HepG2 (cell line): ENCODE data around the gene TNNT3. TPM values are rescaled to one million over a fixed set of nuclear protein-coding genes. Genes with fewer than 3 reads are reported as not detected.

Source experiments
- ATAC-seq: fragments of 200-7000 bp; cut with Tn5 transposase; 3 replicates; pipeline ENCODE4 v1.9.1; 2020; ENCODE audit warnings: mild to moderate bottlenecking, moderate library complexity
- BruUV-seq: library from RNA; stranded (reverse); fragments of 400-500 nt; replicated peaks from 2 replicates; lab custom pipeline; 2021; lab: Mats Ljungman, UMichigan
- CTCF ChIA-PET: fragments of 300-600 bp; formaldehyde crosslinking; extraction: SDS; loops from one replicate; lab custom pipeline; 2021; ENCODE audit warnings: low total read pairs, inconsistent platforms, low intra/inter-chr PET ratio; lab: Yijun Ruan, JAX
- POLR2A ChIA-PET: fragments of 350-600 bp; sonication (Branson Sonifier 250); formaldehyde crosslinking; loops from one replicate; lab custom pipeline; 2020; ENCODE audit warnings: antibody characterized with exemption, inconsistent platforms; lab: Yijun Ruan, JAX
- DNase-seq: peaks from one replicate; pipeline ENCODE4 v3.0.0-alpha.2; 2015; ENCODE audit warnings: low spot score
- FAIRE-seq: peaks from 3 replicates; lab custom pipeline; 2011; peaks lifted over from hg19 to GRCh38; lab: Jason Lieb, UNC
- H2AFZ ChIP-seq: one replicate; pipeline ENCODE4 v1.6.1; 2011; ENCODE audit warnings: low read length, inconsistent platforms
- H3K27ac ChIP-seq: fragments of 300-600 bp; 3 replicates; pipeline ENCODE4 v1.8.0; 2011; ENCODE audit warnings: mixed run types, mild to moderate bottlenecking, mixed read lengths, low read length, inconsistent platforms; ENCODE audit not compliant: insufficient read depth; ENCODE audit errors: extremely low read length
- H3K27me3 ChIP-seq, 2 experiments: fragments of 200-600 bp in 1 of 2; 2 replicates in 1 of 2; 3 replicates in 1 of 2; pipeline versions ENCODE4 v1.6.0 to v1.8.0; 2011; ENCODE audit warnings: low read length in 2 of 2, mild to moderate bottlenecking in 2 of 2, moderate library complexity in 2 of 2, inconsistent platforms in 1 of 2; ENCODE audit not compliant: insufficient read depth in 2 of 2, control insufficient read depth in 1 of 2
- H3K36me3 ChIP-seq, 2 experiments: fragments of 200-600 bp in 1 of 2; replicated peaks in 1 of 2; 2 replicates in 1 of 2; 3 replicates in 1 of 2; pipeline versions ENCODE4 v1.5.1 to v1.8.0; 2011; ENCODE audit warnings: low read length in 2 of 2, inconsistent platforms in 1 of 2; ENCODE audit not compliant: insufficient read depth in 2 of 2, control insufficient read depth in 1 of 2
- H3K4me1 ChIP-seq: 2 replicates; pipeline ENCODE4 v1.5.1; 2012; ENCODE audit warnings: low read length, inconsistent platforms; ENCODE audit not compliant: insufficient read depth
- H3K4me2 ChIP-seq: 2 replicates; pipeline ENCODE4 v1.6.0; 2011; ENCODE audit warnings: low read depth, low read length, inconsistent platforms
- H3K4me3 ChIP-seq, 3 experiments: fragments of 200-600 bp in 1 of 3; sonication (generic), shearing (Covaris generic) in 1 of 3; replicated peaks in 1 of 3; 2 replicates each; pipeline ENCODE4 v1.5.1; 2011 to 2016; ENCODE audit warnings: low read length in 3 of 3, inconsistent platforms in 2 of 3, low read depth in 2 of 3, mild to moderate bottlenecking in 2 of 3, control low read depth in 1 of 3, mixed read lengths in 1 of 3; ENCODE audit not compliant: insufficient read depth in 1 of 3
- H3K79me2 ChIP-seq: one replicate; pipeline ENCODE4 v1.6.1; 2011; ENCODE audit warnings: low read length, inconsistent platforms; ENCODE audit not compliant: insufficient read depth
- H3K9ac ChIP-seq: 2 replicates; pipeline ENCODE4 v1.6.0; 2011; ENCODE audit warnings: mild to moderate bottlenecking, low read depth, low read length, inconsistent platforms; ENCODE audit not compliant: insufficient read depth
- H3K9me3 ChIP-seq: 2 replicates; pipeline ENCODE4 v1.5.1; 2012; ENCODE audit warnings: mild to moderate bottlenecking, low read length
- H4K20me1 ChIP-seq: 2 replicates; pipeline ENCODE4 v1.6.0; 2011; ENCODE audit warnings: inconsistent platforms, mild to moderate bottlenecking, low read length, moderate library complexity; ENCODE audit not compliant: insufficient read depth
- CEBPG ChIP-seq: IDR thresholded peaks from 2 replicates; pipeline ENCODE4 v1.6.1; 2016
- HDAC2 ChIP-seq: sonication (generic); formaldehyde crosslinking; IDR thresholded peaks from 2 replicates; pipeline ENCODE4 v1.4.0; 2020; ENCODE audit warnings: missing genetic modification reagents
- MAFG ChIP-seq: sonication (generic); formaldehyde crosslinking; IDR thresholded peaks from 2 replicates; pipeline ENCODE4 v1.5.1; 2020; ENCODE audit warnings: mild to moderate bottlenecking, missing genetic modification reagents
- MIXL1 ChIP-seq: IDR thresholded peaks from 2 replicates; pipeline ENCODE4 v1.6.1; 2016
- NR1H2 ChIP-seq: sonication (generic); formaldehyde crosslinking; IDR thresholded peaks from 2 replicates; pipeline ENCODE4 v1.8.1; 2022; ENCODE audit warnings: low read depth, missing genetic modification reagents, borderline replicate concordance
- SYNCRIP ChIP-seq: fragments of 200-400 bp; formaldehyde crosslinking; IDR thresholded peaks from 2 replicates; pipeline ENCODE4 v1.6.1; 2018; ENCODE audit warnings: mild to moderate bottlenecking, low read depth, low read length; ENCODE audit not compliant: insufficient read depth
- TCF7 ChIP-seq: sonication (generic); IDR thresholded peaks from 2 replicates; pipeline ENCODE4 v1.6.1; 2016; ENCODE audit warnings: antibody characterized with exemption, low read depth
- TGIF2 ChIP-seq: IDR thresholded peaks from 2 replicates; pipeline ENCODE4 v1.6.1; 2016; ENCODE audit warnings: control low read depth, missing compliant biosample characterization
- U2AF2 ChIP-seq: fragments of 200-400 bp; formaldehyde crosslinking; IDR thresholded peaks from 2 replicates; pipeline ENCODE4 v1.6.1; 2017; ENCODE audit warnings: low read depth, mild to moderate bottlenecking, low read length
- ZNF20 ChIP-seq: sonication (generic); formaldehyde crosslinking; IDR thresholded peaks from 2 replicates; pipeline ENCODE4 v1.4.0; 2020; ENCODE audit warnings: mild to moderate bottlenecking, moderate library complexity, missing genetic modification reagents
- ZNF782 ChIP-seq: sonication (generic); formaldehyde crosslinking; IDR thresholded peaks from 2 replicates; pipeline ENCODE4 v1.4.0; 2020; ENCODE audit warnings: missing genetic modification reagents, mild to moderate bottlenecking, borderline replicate concordance
- WGBS: methylation state at CpG from one replicate; pipeline ENCODE4 v1.1.6; 2017; ENCODE audit warnings: low lambda C conversion rate; 5-methylcytosine and 5-hydroxymethylcytosine counted together
- in situ Hi-C: cut with HindIII; loops from 2 replicates; pipeline ENCODE4 v1.10.0; 2017; ENCODE audit warnings: low pct_unique_long_range_greater_than_20kb; ENCODE audit not compliant: extremely low pct_ligation_motif_present
- intact Hi-C: fragments of 100-400 bp; cut with micrococcal nuclease; formaldehyde crosslinking; loops from one replicate; pipeline ENCODE4 v1.10.0; 2022; ENCODE audit not compliant: unreplicated experiment
- polyA plus RNA-seq, 8 experiments: library from polyadenylated mRNA; depleted of rRNA in 3 of 8; stranded (reverse) in 7 of 8; unstranded in 1 of 8; fragments of >200 nt; fragmentation: Illumina TruSeq in 4 of 8; extraction: Trizol in 4 of 8; gene quantifications; 2 replicates each; pipeline versions ENCODE4 v1.2.1 to v1.2.3, GENCODE V29; 2011 to 2016; ENCODE audit warnings: low read depth in 4 of 8, missing spikeins in 1 of 8, mixed read lengths in 1 of 8; ENCODE audit not compliant: insufficient read depth in 1 of 8
- total RNA-seq, 5 experiments: library from RNA; depleted of rRNA; stranded (reverse); fragments of >200 nt; fragmentation: Illumina TruSeq; extraction: Trizol; gene quantifications; 2 replicates each; pipeline ENCODE4 v1.2.3, GENCODE V29; 2016; ENCODE audit warnings: low read depth in 1 of 5
- TF ChIP-seq, protein P1 (sequence below): sonication (generic); formaldehyde crosslinking; IDR thresholded peaks from 2 replicates; pipeline ENCODE4 v1.5.1; 2020; ENCODE audit warnings: missing genetic modification reagents, mild to moderate bottlenecking, borderline replicate concordance

The TNNT3 gene
- total and polyA plus RNA-seq, 2 of the 13 experiments (the other 11 are each of a cell fraction or from before 2014, with no cell fraction given), result not detected

DNA sequence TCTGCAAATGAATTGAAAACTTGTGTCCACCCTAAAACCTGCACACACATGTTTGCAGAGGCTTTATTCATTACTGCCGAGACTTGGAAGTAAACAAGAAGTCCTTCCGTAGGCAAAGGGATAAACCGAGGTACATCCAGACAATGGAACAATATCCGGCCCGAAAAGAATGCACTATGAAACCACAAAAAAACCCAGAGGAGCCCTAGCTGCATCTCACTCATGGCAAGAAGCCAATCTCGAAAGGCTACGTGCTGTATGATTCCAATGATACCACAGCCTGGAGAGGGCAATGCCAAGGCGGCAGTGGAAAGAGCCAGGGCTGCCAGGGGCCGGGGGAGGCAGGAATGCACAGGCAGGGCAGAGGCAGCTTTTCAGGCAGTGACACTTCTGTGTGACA lies 24.5 kb downstream of the TNNT3 start:
- FAIRE-seq (no peak), DNase-seq (no peak), ATAC-seq (no peak)
- H3K4me1 ChIP-seq, result peaks cover 7% of the 10 kb centered on the region; the same call in 1 of the 2 replicates
- no peaks in the 10 kb centered on the region for H3K79me2 ChIP-seq
- H3K4me2 ChIP-seq, result no peak overlapping the region
- TF ChIP-seq TCF7 (no peak), SYNCRIP (no peak), NR1H2 (CRISPR knock-in tag) (no peak), MAFG (CRISPR knock-in tag) (no peak), U2AF2 (no peak), MIXL1 (CRISPR knock-in tag) (no peak), CEBPG (no peak), ZNF782 (CRISPR knock-in tag) (no peak), TGIF2 (CRISPR knock-in tag) (no peak), HDAC2 (no peak), ZNF20 (CRISPR knock-in tag) (no peak)
- TF ChIP-seq, protein P1, sequence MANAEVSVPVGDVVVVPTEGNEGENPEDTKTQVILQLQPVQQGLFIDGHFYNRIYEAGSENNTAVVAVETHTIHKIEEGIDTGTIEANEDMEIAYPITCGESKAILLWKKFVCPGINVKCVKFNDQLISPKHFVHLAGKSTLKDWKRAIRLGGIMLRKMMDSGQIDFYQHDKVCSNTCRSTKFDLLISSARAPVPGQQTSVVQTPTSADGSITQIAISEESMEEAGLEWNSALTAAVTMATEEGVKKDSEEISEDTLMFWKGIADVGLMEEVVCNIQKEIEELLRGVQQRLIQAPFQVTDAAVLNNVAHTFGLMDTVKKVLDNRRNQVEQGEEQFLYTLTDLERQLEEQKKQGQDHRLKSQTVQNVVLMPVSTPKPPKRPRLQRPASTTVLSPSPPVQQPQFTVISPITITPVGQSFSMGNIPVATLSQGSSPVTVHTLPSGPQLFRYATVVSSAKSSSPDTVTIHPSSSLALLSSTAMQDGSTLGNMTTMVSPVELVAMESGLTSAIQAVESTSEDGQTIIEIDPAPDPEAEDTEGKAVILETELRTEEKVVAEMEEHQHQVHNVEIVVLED, result no peak
- no peak overlapping the region for H3K9ac ChIP-seq
- ChIA-PET POLR2A (no interaction called here), CTCF (no interaction called here)
- no peak overlapping the region for H2AFZ ChIP-seq
- 29% methylated on average over 9 of the region's 9 CpGs for WGBS
- peaks cover 0 to 15% of the 10 kb centered on the region in 2 experiments; a peak in 3 of 5 replicates for H3K27me3 ChIP-seq
- in situ Hi-C loops (no loop called here), intact Hi-C loops (no loop called here)
- H4K20me1 ChIP-seq, result no peaks in the 10 kb centered on the region
- H3K27ac ChIP-seq, result no peak overlapping the region
- no TSS peak for BruUV-seq
- no peak overlapping the region for H3K4me3 ChIP-seq
- H3K9me3 ChIP-seq, result no peaks in the 10 kb centered on the region
- H3K36me3 ChIP-seq, result no peaks in the 10 kb centered on the region
